ENCODE results near the gene LRRC4B. TPM values are rescaled to one million over a fixed set of nuclear protein-coding genes. Genes with fewer than 3 reads are reported as not detected.
A peak's percentile ranks its signal among the peaks of the same experiment; 100 is the strongest.

LRRC4B gene
- total RNA-seq, 1 experiment from 2014 or later: 3.8 TPM

GRCh38 chr19:50551034-50551714 is 17.1 kb downstream of the LRRC4B start:
- Histone ChIP-seq H3K4me1 (ENCODE audit: insufficient read depth, low read length) (no peaks in the 10 kb centered on the region), H3K14ac (ENCODE audit: insufficient read depth, low read length) (no peak overlapping the region), H4K5ac (ENCODE audit: insufficient read length, low read depth, low read length) (no peak overlapping the region), H3K79me2 (ENCODE audit: insufficient read depth, low read length) (no peaks in the 10 kb centered on the region), H2BK20ac (ENCODE audit: low read depth, low read length, poor library complexity, severe bottlenecking) (no peak overlapping the region), H2BK12ac (ENCODE audit: insufficient read length, low read depth, low read length) (no peak overlapping the region), H4K8ac (replicated peaks; ENCODE audit: insufficient read length, low read depth, low read length) (no peak overlapping the region), H3K27me3 (ENCODE audit: insufficient read depth, low read length) (no peaks in the 10 kb centered on the region; the same call in 1 of the 2 replicates), H3K79me1 (ENCODE audit: insufficient read depth, low read depth, low read length, poor library complexity, severe bottlenecking) (no peaks in the 10 kb centered on the region), H3K4me2 (ENCODE audit: insufficient read depth, insufficient read length, low read length) (peak overlapping the region; percentile 74), H2BK15ac (ENCODE audit: low read depth, low read length) (no peak overlapping the region), H3T11ph (ENCODE audit: low read length) (no peak overlapping the region), H4K91ac (ENCODE audit: insufficient read length, low read depth, low read length) (no peak overlapping the region), H3K4ac (ENCODE audit: low read depth, low read length) (no peak overlapping the region), H2AFZ (ENCODE audit: low read length) (no peak overlapping the region), H2BK120ac (ENCODE audit: low read depth, low read length, poor library complexity, severe bottlenecking) (no peak overlapping the region), H3K56ac (ENCODE audit: insufficient read length, low read depth, low read length) (no peak overlapping the region), H3K23ac (ENCODE audit: insufficient read length, low read depth, low read length) (no peak overlapping the region), H4K20me1 (ENCODE audit: control insufficient read depth, insufficient read depth, insufficient read length) (no peaks in the 10 kb centered on the region), H3K9me3 (ENCODE audit: control insufficient read depth, low read depth, low read length) (no peaks in the 10 kb centered on the region), H3K18ac (ENCODE audit: insufficient read length, low read depth, low read length) (no peak overlapping the region), H3K23me2 (ENCODE audit: insufficient read length, low read depth, low read length, poor library complexity, severe bottlenecking) (peaks cover 7% of the 10 kb centered on the region), H3K9ac (ENCODE audit: extremely low read depth, insufficient read length, low read length) (no peak overlapping the region), H2AK5ac (ENCODE audit: insufficient read length, low read length) (no peak overlapping the region), H2BK5ac (ENCODE audit: insufficient read length, low read length) (no peak overlapping the region), H3K27ac (ENCODE audit: insufficient read length, low read depth, low read length) (no peak overlapping the region)
- Mint-ChIP-seq H3K9me3 (no peaks in the 10 kb centered on the region; a peak in 1 of 5 replicates), H3K4me3 (peak overlapping the region; percentile 67 to 95), H3K27me3 (ENCODE audit: low read depth) (peaks cover 76% of the 10 kb centered on the region), H3K36me3 (ENCODE audit: insufficient read depth in 1 of 3, low read depth in 3 of 3) (peaks cover 0 to 5% (median 0%) of the 10 kb centered on the region in 3 experiments; a peak in 1 of 7 replicates), H3K27ac (no peak overlapping the region; a peak in 1 of 7 replicates), H3K4me1 (peaks cover 12 to 45% of the 10 kb centered on the region in 2 experiments)
- no peak for TF ChIP-seq CTCF (conservative IDR thresholded peaks at IDR 0.05)
- DNase-seq: no peak
- no CpG with 5 or more reads among the region's 32 CpGs for WGBS (ENCODE audit: extremely low coverage, insufficient read length, low lambda C conversion rate)
